ENCODE results near the gene FAM13C.

The FAM13C gene

GRCh38 chr10:59312247-59312646 lies 50.1 kb downstream of the FAM13C start:
- DNase-seq, result no peak

GRCh38 chr10:59311025-59311424 lies 51.3 kb downstream of the FAM13C start:
- DNase-seq, result no peak

GRCh38 chr10:59310324-59310914 lies 51.9 kb downstream of the FAM13C start:
- no peak for DNase-seq

GRCh38 chr10:59304521-59305097 lies 57.7 kb downstream of the FAM13C start:
- no peak for DNase-seq

- no peak for DNase-seq
Observed at GRCh38 chr10:59303018-59303417, 59.3 kb downstream of the FAM13C start.

GRCh38 chr10:59302381-59302780 lies 60.0 kb downstream of the FAM13C start:
- DNase-seq, result no peak

GRCh38 chr10:59301067-59301754 lies 61.1 kb downstream of the FAM13C start:
- no peak for DNase-seq

GRCh38 chr10:59300386-59300785 lies 62.0 kb downstream of the FAM13C start:
- no peak for DNase-seq

- DNase-seq, result no peak
Observed at GRCh38 chr10:59299933-59300332, 62.4 kb downstream of the FAM13C start.

GRCh38 chr10:59290448-59290847 lies 71.9 kb downstream of the FAM13C start:
- no peak for DNase-seq

GRCh38 chr10:59289853-59290252 lies 72.5 kb downstream of the FAM13C start:
- DNase-seq, result no peak

GRCh38 chr10:59287587-59288255 lies 74.6 kb downstream of the FAM13C start:
- DNase-seq, result no peak

GRCh38 chr10:59285848-59286247 lies 76.5 kb downstream of the FAM13C start:
- DNase-seq, result no peak

GRCh38 chr10:59285073-59285472 lies 77.3 kb downstream of the FAM13C start:
- DNase-seq, result no peak

GRCh38 chr10:59284118-59284975 lies 78.0 kb downstream of the FAM13C start:
- DNase-seq, result no peak

- no peak for DNase-seq
Observed at GRCh38 chr10:59283456-59284091, 78.8 kb downstream of the FAM13C start.

GRCh38 chr10:59281861-59282260 lies 80.5 kb downstream of the FAM13C start:
- DNase-seq, result no peak

- no peak for DNase-seq
Observed at GRCh38 chr10:59279991-59280505, 82.3 kb downstream of the FAM13C start.

GRCh38 chr10:59279476-59279875 lies 82.9 kb downstream of the FAM13C start:
- DNase-seq, result no peak

- no peak for DNase-seq
Observed at GRCh38 chr10:59276919-59277318, 85.4 kb downstream of the FAM13C start.

- no peak for DNase-seq
Observed at GRCh38 chr10:59276133-59276532, 86.2 kb downstream of the FAM13C start.

- no peak for DNase-seq
Observed at GRCh38 chr10:59273445-59273844, 88.9 kb downstream of the FAM13C start.
